ENCODE measurements around the gene NFIB.

Gene NFIB

GRCh38 chr9:14344053-14344524 lies 30.1 kb upstream of the NFIB start:
- no peak for DNase-seq

GRCh38 chr9:14343261-14344031 lies 29.5 kb upstream of the NFIB start:
- DNase-seq: no peak

- DNase-seq: no peak
These were observed 28.8 kb upstream of the NFIB start for GRCh38 chr9:14342736-14343135.

- DNase-seq: no peak
These were observed 27.6 kb upstream of the NFIB start for GRCh38 chr9:14341437-14342122.

- DNase-seq: no peak
These were observed 27.1 kb upstream of the NFIB start for GRCh38 chr9:14340994-14341393.

- DNase-seq: no peak
These were observed 26.4 kb upstream of the NFIB start for GRCh38 chr9:14340219-14340873.

- DNase-seq: no peak
These were observed 25.8 kb upstream of the NFIB start for GRCh38 chr9:14339746-14340145.

- no peak for DNase-seq
These were observed 23.7 kb upstream of the NFIB start for GRCh38 chr9:14337615-14338014.

GRCh38 chr9:14336244-14336643 lies 22.3 kb upstream of the NFIB start:
- DNase-seq: no peak

GRCh38 chr9:14331120-14331519 lies 17.2 kb upstream of the NFIB start:
- no peak for DNase-seq

GRCh38 chr9:14327036-14327435 lies 13.1 kb upstream of the NFIB start:
- peak; percentile 21 for DNase-seq

GRCh38 chr9:14326264-14326826 lies 12.4 kb upstream of the NFIB start:
- DNase-seq: peak; percentile 59

- DNase-seq: no peak
These were observed 11.2 kb upstream of the NFIB start for GRCh38 chr9:14325147-14325546.

GRCh38 chr9:14323985-14324650 lies 10.2 kb upstream of the NFIB start:
- DNase-seq: peak; percentile 46

- peak; percentile 46 for DNase-seq
These were observed 9.4 kb upstream of the NFIB start for GRCh38 chr9:14323083-14323971.

GRCh38 chr9:14322211-14323082 lies 8.5 kb upstream of the NFIB start:
- peak; percentile 95 for DNase-seq

GRCh38 chr9:14321517-14322130 lies 7.7 kb upstream of the NFIB start:
- peak; percentile 47 for DNase-seq

GRCh38 chr9:14320271-14321181 lies 6.6 kb upstream of the NFIB start:
- peak; percentile 83 for DNase-seq

- DNase-seq: peak; percentile 47
These were observed 5.1 kb upstream of the NFIB start for GRCh38 chr9:14318934-14319580.
